Activated naive CD4-positive, alpha-beta T cell treated with anti-CD3 and anti-CD28 coated beads, Interleukin-2, amount 50 U/mL, for 16 hours (primary cell): ENCODE results near the gene DIAPH3.

Experiments
- DNase-seq: peaks from one replicate; pipeline ENCODE4 v3.0.0-alpha.2; 2020

DIAPH3 gene

GRCh38 chr13:59755632-59756290 lies 408.0 kb downstream of the DIAPH3 start:
- no peak for DNase-seq

GRCh38 chr13:59754411-59754810 lies 409.3 kb downstream of the DIAPH3 start:
- no peak for DNase-seq

GRCh38 chr13:59750860-59751259 lies 412.9 kb downstream of the DIAPH3 start:
- DNase-seq: no peak

GRCh38 chr13:59748046-59748445 lies 415.7 kb downstream of the DIAPH3 start:
- no peak for DNase-seq

GRCh38 chr13:59747529-59747928 lies 416.2 kb downstream of the DIAPH3 start:
- DNase-seq: no peak

- no peak for DNase-seq
These were observed 417.3 kb downstream of the DIAPH3 start for GRCh38 chr13:59746291-59746962.

GRCh38 chr13:59745392-59745788 lies 418.3 kb downstream of the DIAPH3 start:
- DNase-seq: no peak

- DNase-seq: no peak
These were observed 418.9 kb downstream of the DIAPH3 start for GRCh38 chr13:59744747-59745391.

GRCh38 chr13:59743195-59743594 lies 420.5 kb downstream of the DIAPH3 start:
- DNase-seq: no peak

- no peak for DNase-seq
These were observed 421.3 kb downstream of the DIAPH3 start for GRCh38 chr13:59742467-59742866.

- no peak for DNase-seq
These were observed 424.8 kb downstream of the DIAPH3 start for GRCh38 chr13:59738921-59739320.

GRCh38 chr13:59734393-59734792 lies 429.3 kb downstream of the DIAPH3 start:
- no peak for DNase-seq

- no peak for DNase-seq
These were observed 430.0 kb downstream of the DIAPH3 start for GRCh38 chr13:59733744-59734143.

- DNase-seq: no peak
These were observed 433.7 kb downstream of the DIAPH3 start for GRCh38 chr13:59730026-59730425.

GRCh38 chr13:59728896-59729545 lies 434.7 kb downstream of the DIAPH3 start:
- no peak for DNase-seq

GRCh38 chr13:59721926-59722910 lies 441.5 kb downstream of the DIAPH3 start:
- no peak for DNase-seq

- no peak for DNase-seq
These were observed 448.1 kb downstream of the DIAPH3 start for GRCh38 chr13:59715611-59716010.

GRCh38 chr13:59710996-59711701 lies 452.6 kb downstream of the DIAPH3 start:
- no peak for DNase-seq

- DNase-seq: no peak
These were observed 453.3 kb downstream of the DIAPH3 start for GRCh38 chr13:59710416-59710815.

- no peak for DNase-seq
These were observed 457.4 kb downstream of the DIAPH3 start for GRCh38 chr13:59706101-59706976.

- no peak for DNase-seq
These were observed 461.5 kb downstream of the DIAPH3 start for GRCh38 chr13:59702269-59702668.
